GM19035 (cell line): ENCODE data around the gene JADE2.
"Not testable (repeated sequence)": the region's sequence is repeated elsewhere in the genome, so short reads cannot be mapped to it uniquely, and the experiment has no call there.

Experiments used
- ATAC-seq: cut with Tn5 transposase; IDR thresholded peaks from one replicate; pipeline ENCODE4 v1.9.1; 2021; ENCODE audit not compliant: unreplicated experiment

The JADE2 gene

GRCh38 chr5:134583766-134584165 lies 58.3 kb downstream of the JADE2 start:
- no peak for ATAC-seq

GRCh38 chr5:134584662-134585061 lies 59.2 kb downstream of the JADE2 start:
- no peak for ATAC-seq

DNA sequence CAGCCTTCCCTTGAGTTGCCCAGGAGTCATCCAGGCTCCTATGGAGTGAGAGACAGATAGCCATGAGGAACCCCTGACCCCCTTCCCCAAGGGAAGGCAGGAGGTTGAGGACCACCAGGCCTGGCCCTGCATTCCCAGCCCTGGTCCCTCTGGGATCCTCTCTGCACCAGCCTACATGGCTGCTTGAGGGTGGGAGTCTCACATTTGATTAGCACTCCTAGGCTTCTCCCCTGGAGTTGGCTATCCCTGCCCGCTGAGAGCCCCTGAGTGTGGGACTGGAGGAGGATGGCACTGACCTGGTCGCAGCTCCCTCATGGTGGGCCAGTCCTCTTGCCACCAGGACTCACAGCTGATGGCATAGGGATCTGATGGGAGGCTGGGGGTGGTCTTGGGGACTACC lies 60.5 kb downstream of the JADE2 start:
- ATAC-seq = no peak

DNA sequence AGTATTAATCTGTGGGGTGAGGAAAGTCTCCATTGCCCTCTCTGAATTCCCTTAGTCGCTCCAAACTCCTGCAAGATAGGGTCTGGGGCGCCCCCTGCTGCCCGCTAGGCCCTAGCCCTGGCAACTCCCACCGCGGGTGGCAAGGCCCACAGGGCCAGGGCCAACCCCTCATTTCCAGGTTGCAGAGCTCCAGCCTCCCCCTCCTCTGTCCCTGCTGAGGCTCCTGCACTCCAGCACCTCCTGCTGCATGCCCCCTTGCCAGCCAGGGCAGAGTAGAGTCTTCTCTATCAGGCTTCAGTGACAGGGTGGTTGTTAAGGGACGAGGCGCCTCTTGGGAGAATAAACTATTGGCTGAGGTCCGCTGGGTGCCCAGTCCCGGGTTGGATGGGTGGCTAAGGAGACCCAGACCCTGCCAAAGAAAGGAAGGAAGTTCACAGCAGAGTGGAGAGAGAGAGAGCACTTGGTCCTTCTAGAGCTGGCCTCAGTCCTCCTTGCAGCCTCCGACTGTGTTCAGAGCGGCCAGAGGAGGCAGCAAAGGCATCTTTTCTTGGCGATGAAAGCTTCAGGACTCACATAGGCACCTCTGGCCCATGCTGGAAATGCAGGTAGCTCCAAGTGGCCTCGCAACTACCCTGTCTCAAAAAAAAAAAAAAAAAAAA lies 61.5 kb downstream of the JADE2 start:
- ATAC-seq = peak; percentile 78

DNA sequence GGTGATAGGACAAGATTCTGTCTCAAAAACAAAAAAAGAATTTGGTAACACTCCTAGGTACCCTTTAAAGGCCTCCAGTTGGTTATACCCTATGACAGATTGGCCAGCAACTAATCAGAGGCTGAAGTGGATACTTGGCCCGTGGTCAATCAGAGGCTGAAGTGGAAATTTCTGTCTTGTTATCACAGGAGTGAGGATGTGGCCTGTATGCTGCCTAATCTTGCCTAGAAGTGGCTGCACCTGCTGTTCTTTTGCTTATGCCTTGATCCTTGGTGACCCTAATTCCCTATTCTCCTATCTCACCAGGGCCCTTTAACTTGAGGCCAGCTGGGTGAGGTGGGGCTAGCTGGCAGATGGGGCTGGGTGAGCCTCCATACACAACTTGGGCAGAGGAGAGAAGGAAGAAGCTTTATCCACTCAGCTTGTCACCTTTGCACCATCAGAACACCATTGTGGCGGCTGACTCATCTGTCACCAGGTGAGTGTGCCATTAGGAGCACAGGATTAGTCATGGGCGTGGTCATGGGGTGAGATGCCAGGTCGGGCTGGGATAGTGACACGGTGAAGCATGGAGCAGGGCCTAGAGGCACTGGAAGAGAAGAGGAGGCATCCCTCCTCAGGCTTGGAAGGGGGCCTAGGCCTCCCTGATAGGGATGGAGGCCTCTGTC lies 65.7 kb downstream of the JADE2 start:
- ATAC-seq = no peak

- ATAC-seq = no peak
Measured at GRCh38 chr5:134592141-134592746, 66.8 kb downstream of the JADE2 start.

- no peak for ATAC-seq
Measured at GRCh38 chr5:134594336-134594735, 68.9 kb downstream of the JADE2 start.

- ATAC-seq = no peak
Measured at GRCh38 chr5:134594797-134595457, 69.5 kb downstream of the JADE2 start.

DNA sequence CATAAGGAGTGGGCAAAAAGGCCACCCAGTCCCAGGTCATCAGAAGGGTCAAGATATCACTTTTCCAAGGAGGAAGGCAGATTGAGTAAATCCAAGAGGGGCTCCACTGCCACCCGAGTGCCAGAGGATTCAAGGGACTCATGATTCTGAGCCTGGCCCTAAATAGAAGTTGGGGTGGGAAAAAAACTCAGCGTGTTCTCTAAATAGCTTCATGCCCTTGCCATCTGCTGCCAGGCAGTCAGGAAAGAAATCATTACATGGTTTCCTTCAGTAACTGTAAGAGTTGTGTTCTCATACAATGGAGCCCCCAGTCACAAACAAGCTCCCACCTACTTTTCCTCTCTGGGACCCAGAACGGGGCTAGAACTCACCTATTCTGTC lies 70.0 kb downstream of the JADE2 start:
- ATAC-seq = no peak

DNA sequence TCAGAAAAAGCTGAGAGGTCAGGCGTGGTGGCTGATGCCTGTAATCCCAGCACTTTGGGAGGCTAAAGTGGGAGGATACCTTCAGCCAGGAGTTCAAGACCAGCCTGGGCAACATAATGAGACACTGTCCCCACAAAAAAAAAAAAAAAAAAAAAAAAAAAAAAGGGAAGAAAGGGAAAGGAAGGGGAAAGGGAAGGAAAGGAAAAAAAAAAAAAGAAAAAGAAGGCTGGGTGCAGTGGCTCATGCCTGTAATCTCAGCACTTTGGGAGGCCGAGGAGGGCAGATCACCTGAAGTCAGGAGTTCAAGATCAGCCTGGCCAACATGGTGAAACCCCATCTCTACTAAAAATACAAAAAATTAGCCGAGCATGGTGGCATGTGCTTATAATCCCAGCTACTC lies 74.3 kb downstream of the JADE2 start:
- ATAC-seq = not testable (repeated sequence)

GRCh38 chr5:134600600-134600999 lies 75.1 kb downstream of the JADE2 start:
- ATAC-seq = no peak

- ATAC-seq = peak; percentile 54
Measured at GRCh38 chr5:134603059-134603458, 77.6 kb downstream of the JADE2 start.

DNA sequence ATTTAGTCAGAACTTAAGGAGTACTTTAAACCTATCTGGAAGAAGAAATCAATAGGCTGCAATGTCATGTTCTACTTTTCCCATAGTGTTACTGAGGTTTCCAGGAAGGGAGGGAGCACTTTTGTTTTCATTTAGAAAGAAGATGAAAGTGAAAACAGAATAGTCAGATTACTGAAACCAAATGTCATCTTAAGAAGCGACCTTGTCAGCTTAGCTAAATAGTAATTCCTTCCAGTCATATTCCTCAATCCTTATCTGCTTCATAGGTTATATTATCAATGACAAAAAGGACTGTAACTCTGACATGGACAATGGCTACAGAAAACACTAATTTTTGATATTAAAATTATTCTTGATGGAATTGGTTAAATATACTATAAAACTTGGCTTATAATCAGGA lies 79.4 kb downstream of the JADE2 start:
- ATAC-seq = no peak

GRCh38 chr5:134606726-134607125 lies 81.3 kb downstream of the JADE2 start:
- ATAC-seq = no peak

DNA sequence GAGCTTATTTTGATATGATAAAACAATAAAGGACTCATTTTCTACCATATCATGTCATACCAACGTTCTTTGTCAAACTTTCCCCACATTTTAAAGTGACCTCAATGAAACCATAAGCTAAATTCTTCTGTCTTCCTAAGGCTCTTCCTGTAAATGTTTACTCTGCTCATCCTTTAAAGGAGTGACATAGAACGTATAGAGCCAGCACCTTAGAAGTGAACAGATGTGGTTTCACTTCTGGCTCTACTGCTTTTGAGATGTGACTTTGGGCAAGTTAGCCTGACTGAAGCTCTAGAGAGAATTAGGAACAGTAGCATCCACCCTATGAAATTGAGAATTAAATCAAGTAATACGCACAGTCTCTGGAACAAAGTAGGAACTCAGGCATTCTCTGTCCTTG lies 83.1 kb downstream of the JADE2 start:
- ATAC-seq = no peak

- peak; percentile 44 for ATAC-seq
Measured at GRCh38 chr5:134609232-134609851, 83.9 kb downstream of the JADE2 start.

DNA sequence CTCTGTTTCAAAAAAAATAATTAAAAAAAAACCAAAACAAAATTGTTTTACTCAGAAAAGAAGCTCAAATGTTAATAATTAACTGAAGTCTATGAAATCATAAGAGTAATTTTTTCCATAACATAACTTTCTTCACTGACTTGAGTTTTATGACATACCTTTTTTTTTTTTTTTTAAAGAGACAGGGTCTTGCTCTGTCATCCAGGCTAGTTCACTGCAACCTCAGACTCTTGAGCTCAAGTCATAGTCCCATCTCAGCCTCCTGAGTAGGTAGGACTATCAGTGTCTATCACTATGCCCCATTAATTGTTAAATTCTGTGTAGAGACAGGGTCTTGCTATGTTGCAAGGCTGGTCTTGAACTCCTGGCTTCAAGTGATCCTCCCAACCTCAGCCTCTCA lies 85.3 kb downstream of the JADE2 start:
- no peak for ATAC-seq

DNA sequence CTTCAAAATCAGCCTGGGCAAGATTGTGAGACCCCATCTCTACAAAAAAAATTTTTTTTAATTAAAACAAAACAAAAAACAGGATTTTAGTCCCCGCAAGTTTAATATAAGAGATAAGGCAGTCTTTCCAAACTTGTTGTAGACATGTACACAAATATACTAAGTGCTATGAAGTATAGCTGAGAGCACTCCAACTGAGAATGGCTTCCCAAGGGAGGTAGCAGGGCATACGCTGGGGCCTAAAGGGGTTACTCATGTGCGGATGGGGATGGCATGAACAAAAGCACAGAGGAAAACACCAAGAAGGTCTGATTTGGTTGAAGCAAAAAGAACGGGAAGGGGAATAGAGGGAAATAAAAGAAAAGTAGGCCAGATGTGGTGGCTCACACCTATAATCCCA lies 86.0 kb downstream of the JADE2 start:
- ATAC-seq = no peak

DNA sequence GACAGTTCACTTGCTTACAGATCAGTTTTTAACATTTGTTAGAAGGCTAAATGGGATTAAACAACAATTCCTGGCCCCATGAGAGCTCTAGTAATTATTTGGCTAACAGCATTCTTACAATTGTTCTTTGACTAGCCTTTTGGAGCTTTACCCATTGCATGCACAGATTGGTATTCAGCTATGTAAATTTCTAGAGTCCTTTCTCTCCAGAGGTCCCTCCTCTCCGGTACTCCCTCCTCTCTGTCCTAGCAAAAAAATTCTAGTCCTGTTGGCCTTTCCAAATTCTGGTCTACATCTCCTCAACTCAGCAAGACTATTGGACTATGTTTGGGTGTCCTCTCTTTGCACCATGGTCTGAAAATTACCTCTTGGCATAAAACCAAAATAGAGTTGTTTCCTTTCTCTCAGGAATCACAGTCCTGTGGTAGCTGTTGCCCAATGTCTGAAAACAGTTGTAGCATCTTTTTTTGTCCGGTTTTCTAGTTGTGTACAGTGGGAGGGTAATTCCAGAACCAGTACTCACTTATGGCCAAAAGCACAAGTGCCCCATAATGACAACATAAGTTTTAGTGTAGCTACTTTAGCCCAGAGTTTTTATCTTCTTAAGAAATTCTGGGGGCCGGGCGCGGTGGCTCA lies 89.1 kb downstream of the JADE2 start:
- no peak for ATAC-seq

DNA sequence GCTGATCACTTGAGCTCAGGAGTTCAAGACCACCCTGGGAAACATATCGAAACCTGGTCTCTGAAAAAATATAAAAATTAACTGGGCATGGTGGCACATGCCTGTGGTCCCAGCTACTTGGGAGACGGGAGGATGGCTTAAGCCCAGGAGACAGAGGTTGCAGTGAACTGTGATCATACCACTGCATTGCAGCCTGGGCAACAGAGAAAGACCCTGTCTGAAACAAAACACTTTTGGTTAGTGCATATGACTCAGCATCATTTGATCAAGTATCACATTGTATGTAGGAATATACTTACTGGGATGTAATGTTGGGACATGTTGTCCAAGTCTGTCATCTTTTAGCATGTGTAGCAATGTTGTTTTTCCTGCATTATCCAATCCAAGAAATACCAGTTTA lies 95.2 kb downstream of the JADE2 start:
- ATAC-seq = no peak

DNA sequence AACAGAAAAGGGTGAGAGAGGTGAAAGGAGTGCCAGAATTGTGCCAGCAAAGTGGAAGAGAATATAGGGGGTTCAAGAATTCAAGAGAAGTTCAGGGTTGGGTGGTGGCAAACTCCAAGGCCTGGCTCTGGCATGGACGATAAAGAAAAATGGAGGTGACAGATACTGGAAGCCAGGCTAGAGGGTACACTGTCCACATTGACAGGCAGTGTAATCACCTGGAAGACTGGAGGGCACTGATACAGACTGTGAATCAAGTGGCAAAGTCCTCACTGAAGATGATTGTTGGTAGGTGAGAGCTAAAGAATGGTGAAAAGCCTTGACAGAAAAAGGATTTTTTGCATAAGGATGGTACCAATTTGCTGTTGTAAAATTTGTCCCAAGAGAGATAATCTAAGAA lies 100.1 kb downstream of the JADE2 start:
- ATAC-seq = no peak
